Testis (tissue), 3 donors: ENCODE measurements around the gene FBN1. TPM values are rescaled to one million over a fixed set of nuclear protein-coding genes. Genes with fewer than 3 reads are reported as not detected.

Experiments
- DNase-seq: peaks from one replicate; pipeline ENCODE4 v3.0.0-alpha.2; 2019
- H3K27ac ChIP-seq, 2 donors: fragments of 200-600 bp; sonication (generic); one replicate each; pipeline ENCODE4 v1.5.1; 2019
- H3K27me3 ChIP-seq: fragments of 200-600 bp; sonication (generic); one replicate; pipeline ENCODE4 v1.5.1; 2019
- H3K36me3 ChIP-seq: fragments of 200-600 bp; sonication (generic); one replicate; pipeline ENCODE4 v1.5.1; 2017; ENCODE audit warnings: low read depth; ENCODE audit errors: missing control alignments
- H3K4me1 ChIP-seq: fragments of 200-600 bp; sonication (generic); one replicate; pipeline ENCODE4 v1.5.1; 2019
- H3K4me3 ChIP-seq, 2 donors: fragments of 200-600 bp; sonication (generic); one replicate each; pipeline ENCODE4 v1.5.1; 2017 to 2019
- H3K9me3 ChIP-seq: fragments of 200-600 bp; sonication (generic); one replicate; pipeline ENCODE4 v1.5.1; 2017
- POLR2A ChIP-seq: fragments of 450-650 bp; IDR thresholded peaks from one replicate; pipeline ENCODE4 v1.6.1; 2017; ENCODE audit warnings: antibody characterized with exemption, mild to moderate bottlenecking, moderate library complexity
- WGBS, 2 donors: methylation state at CpG; one replicate each; pipeline ENCODE4 v1.1.5; 2018; 5-methylcytosine and 5-hydroxymethylcytosine counted together
- intact Hi-C: fragments of 100-400 bp; cut with DNase I; formaldehyde crosslinking; loops from one replicate; pipeline ENCODE4 v1.15.1; 2023; ENCODE audit warnings: low total_unique reads
- polyA plus RNA-seq: library from polyadenylated mRNA; stranded (reverse); fragments of 350-450 nt; fragmentation: Illumina TruSeq; extraction: RNeasy Lipid Tissue Mini Kit (QIAGEN cat#74804); gene quantifications from one replicate; pipeline ENCODE4 v1.2.3, GENCODE V29; 2014; ENCODE audit warnings: low read depth, low replicate concordance; ENCODE audit not compliant: insufficient read depth
- total RNA-seq, 2 donors: library from RNA; depleted of rRNA; stranded (reverse); fragments of >200 nt; gene quantifications; one replicate each; pipeline ENCODE4 v1.2.3, GENCODE V29; 2016
- TF ChIP-seq, protein P1 (sequence below), 3 experiments: fragments of 450-650 bp in 2 of 3; fragments of 200-600 bp in 1 of 3; sonication (generic) in 1 of 3; IDR thresholded peaks; one replicate each; pipeline ENCODE4 v1.5.1; 2016 to 2019; ENCODE audit warnings: antibody characterized with exemption in 3 of 3, mild to moderate bottlenecking in 2 of 3, moderate library complexity in 1 of 3

FBN1 gene
- total and polyA plus RNA-seq, 3 donors from 2014 or later, result 48.5 to 77.1 (median 68.7) TPM

DNA sequence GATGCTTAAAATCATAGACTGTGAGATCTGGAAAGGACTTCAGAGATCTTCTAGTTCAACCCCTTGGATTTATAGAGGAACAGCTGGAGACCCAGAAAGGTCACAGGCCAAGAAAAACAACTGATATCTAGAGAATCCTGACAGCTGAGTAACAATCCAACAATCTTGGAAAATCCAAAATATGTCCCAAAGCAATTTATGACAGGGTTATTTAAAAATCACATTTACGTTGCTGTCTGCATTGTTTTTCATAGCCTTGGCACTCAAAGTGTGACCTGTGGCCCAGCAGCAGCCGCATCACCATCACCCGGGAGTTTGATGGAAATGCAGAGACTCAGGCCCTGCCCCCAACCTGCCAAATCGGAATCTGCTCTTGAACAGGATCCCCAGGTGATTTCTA lies 78.8 kb downstream of the FBN1 start:
- H3K4me1 ChIP-seq, result peaks cover 11% of the 10 kb centered on the region
- WGBS, 2 donors, result 50 to 79% methylated on average over 4 of the region's 4 CpGs

DNA sequence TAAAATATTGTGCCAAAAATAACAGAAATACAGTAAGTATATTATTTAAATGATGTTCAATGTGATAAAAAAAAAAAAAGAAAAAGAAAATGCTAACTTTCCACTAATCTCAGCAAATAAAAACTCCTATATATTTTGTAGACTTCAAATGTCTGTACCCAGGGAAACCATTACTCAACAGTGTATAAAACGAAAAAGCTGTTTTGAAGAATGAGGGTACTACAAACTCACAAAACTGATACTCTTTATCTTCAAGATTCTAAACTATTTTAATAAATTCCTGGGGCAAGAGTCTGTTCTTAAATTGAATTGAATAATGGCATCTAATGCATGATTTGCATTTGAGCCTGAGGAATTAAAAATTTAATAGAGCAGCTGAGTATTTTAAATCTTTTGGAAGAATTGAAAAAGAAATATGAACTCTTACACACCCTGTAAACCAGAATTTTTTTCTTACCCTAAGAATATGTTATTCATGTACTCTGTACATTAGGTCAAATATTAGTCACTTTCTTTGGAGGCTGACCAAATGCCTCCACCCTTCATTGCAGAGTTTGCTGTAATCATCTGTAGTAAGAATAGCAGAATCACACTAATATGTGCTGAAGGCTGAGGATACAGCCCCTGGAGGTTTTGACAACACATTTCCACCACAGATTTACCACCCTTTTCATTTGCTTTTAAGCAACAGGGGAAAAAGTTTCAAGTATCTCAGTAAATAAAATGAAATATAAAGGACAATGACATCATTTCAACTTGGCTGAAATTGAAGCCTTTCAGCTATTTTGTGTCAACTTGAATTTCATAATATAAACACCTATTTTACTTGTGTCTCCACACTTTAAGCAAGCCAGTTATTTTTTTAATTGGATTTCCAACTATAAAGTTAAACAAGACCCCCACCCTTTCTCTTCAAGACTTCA lies 79.7 kb downstream of the FBN1 start:
- Histone ChIP-seq H3K4me3 (no peak overlapping the region), H3K9me3 (no peaks in the 10 kb centered on the region), H3K27ac (no peak overlapping the region), H3K4me1 (peaks cover 11% of the 10 kb centered on the region), H3K36me3 (no peaks in the 10 kb centered on the region), H3K27me3 (no peaks in the 10 kb centered on the region)
- WGBS, 2 donors, result 61 to 80% methylated on average over 1 of the region's 1 CpG
- intact Hi-C loops, result no loop called here
- DNase-seq, result no peak
- TF ChIP-seq, protein P1, sequence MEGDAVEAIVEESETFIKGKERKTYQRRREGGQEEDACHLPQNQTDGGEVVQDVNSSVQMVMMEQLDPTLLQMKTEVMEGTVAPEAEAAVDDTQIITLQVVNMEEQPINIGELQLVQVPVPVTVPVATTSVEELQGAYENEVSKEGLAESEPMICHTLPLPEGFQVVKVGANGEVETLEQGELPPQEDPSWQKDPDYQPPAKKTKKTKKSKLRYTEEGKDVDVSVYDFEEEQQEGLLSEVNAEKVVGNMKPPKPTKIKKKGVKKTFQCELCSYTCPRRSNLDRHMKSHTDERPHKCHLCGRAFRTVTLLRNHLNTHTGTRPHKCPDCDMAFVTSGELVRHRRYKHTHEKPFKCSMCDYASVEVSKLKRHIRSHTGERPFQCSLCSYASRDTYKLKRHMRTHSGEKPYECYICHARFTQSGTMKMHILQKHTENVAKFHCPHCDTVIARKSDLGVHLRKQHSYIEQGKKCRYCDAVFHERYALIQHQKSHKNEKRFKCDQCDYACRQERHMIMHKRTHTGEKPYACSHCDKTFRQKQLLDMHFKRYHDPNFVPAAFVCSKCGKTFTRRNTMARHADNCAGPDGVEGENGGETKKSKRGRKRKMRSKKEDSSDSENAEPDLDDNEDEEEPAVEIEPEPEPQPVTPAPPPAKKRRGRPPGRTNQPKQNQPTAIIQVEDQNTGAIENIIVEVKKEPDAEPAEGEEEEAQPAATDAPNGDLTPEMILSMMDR (IDR thresholded peaks at IDR 0.05), result no peak
- TF ChIP-seq POLR2A, result no peak

More for the DNA sequence above, 78.8 kb downstream of the FBN1 start:
- Histone ChIP-seq H3K27me3 (no peaks in the 10 kb centered on the region), H3K27ac (no peak overlapping the region), H3K36me3 (no peaks in the 10 kb centered on the region), H3K4me3 (no peak overlapping the region), H3K9me3 (no peaks in the 10 kb centered on the region)
- DNase-seq, result no peak
- intact Hi-C loops, result no loop called here
- no peak for TF ChIP-seq POLR2A
- TF ChIP-seq, protein P1 (IDR thresholded peaks at IDR 0.05), result no peak

DNA sequence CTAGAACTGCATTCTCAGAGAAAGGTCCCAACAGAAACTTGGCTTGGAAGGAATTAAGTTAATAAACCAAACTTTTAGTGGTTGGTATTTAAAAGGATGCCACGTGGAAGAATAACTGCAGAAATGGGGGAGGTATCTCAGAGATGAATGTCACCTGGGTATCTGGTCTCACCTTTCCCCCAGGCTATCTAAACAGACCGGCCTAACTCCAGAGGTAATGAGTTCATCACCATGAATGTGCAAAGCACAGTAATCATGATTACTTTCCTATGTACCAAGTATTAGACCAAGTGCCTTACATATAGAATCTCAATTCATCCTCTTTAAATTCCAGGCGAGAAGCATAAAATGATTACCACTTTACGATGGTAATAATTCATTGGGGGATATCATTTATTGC lies 80.8 kb downstream of the FBN1 start:
- TF ChIP-seq, protein P1 (IDR thresholded peaks at IDR 0.05), result no peak
- no peaks in the 10 kb centered on the region for H3K9me3 ChIP-seq
- 79 to 86% methylated on average over 4 of the region's 4 CpGs for WGBS, 2 donors
- no peak overlapping the region for H3K4me3 ChIP-seq
- DNase-seq, result no peak
- H3K36me3 ChIP-seq, result no peaks in the 10 kb centered on the region
- H3K4me1 ChIP-seq, result peaks cover 13% of the 10 kb centered on the region
- no peaks in the 10 kb centered on the region for H3K27me3 ChIP-seq
- intact Hi-C loops, result no loop called here
- no peak overlapping the region for H3K27ac ChIP-seq

DNA sequence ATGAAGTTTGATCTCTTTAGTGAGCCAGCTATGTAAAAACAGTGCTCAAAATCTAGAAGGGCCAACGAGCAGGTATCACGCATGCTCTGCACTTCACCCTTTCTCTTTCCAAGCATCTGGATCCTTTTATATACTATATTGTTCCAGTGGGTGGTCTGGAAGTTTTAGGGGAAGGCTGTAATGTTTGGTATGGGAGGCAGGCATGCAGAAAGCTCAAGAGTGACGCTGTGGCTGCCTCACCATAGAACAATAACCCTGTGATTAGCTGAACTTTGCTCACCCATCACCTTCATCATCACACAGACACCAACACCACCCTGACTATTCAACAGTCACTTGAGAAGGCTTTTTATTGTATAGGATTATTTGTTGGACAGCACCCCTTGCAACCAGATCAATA lies 81.6 kb downstream of the FBN1 start:
- TF ChIP-seq POLR2A, result no peak
- TF ChIP-seq, protein P1 (IDR thresholded peaks at IDR 0.05), result no peak
- Histone ChIP-seq H3K36me3 (no peaks in the 10 kb centered on the region), H3K27ac (no peak overlapping the region), H3K27me3 (no peaks in the 10 kb centered on the region), H3K4me1 (peaks cover 19% of the 10 kb centered on the region), H3K9me3 (no peaks in the 10 kb centered on the region), H3K4me3 (no peak overlapping the region)
- 86 to 94% methylated on average over 3 of the region's 3 CpGs for WGBS, 2 donors
- intact Hi-C loops, result no loop called here
- DNase-seq, result no peak
